Superior temporal gyrus (tissue), 1 donor: ENCODE data around the gene YBX1.

Source experiments
- DNase-seq: peaks from one replicate; pipeline ENCODE4 v3.0.0-alpha.2; 2016; ENCODE audit errors: extremely low spot score

Gene YBX1

GRCh38 chr1:42734201-42735035 is 52.2 kb downstream of the YBX1 start:
- no peak for DNase-seq

DNA sequence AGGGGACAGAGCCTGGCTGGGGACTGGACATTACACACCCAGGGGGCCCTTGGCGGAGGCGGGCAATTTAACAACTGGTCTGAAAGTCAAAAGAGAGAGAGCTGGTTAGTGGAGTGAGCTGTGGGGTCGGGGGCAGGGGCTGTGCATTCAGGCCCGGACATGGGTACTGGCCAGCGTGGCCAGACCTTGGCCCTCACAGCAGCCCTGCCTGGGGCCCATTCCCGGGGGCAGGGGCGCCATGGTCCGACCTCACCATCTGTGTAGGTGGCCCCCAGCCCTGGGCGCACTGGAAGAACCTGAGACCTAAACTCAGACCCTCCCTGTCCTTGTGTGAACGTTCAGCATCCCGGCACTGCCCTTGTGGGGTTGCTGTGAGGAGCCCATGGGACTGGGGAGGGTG is 52.8 kb downstream of the YBX1 start:
- DNase-seq = no peak

DNA sequence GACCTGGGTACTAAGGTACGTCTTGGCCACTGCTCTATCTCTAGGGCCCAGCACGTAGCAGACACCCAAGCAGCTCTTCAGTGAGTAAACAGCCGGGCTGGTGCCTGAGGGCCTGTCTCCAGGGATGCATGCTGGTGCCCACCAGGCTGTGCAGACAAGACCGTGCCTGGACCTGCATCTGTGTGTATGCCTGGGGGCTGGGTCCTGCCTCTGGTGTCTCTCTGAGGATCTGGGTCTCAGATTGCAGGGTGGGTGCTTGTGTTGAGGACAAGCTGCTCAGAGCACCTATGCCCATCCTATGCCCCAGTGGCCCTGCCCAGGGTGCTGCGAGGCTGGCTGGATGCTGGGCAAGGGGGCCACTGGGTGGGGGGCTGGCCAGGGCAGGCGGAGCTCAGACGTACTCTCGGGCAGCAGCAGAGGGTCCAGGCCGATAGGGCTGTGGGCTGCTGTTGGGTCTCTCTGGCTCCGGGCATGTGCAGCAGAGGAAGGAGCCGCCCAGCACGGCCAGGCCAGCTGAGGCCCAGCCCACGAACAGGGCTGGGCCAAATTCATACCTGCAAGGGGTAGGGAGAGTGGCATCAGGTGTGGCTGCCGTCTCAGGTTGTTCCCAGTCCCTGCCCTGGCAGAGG is 53.4 kb downstream of the YBX1 start:
- no peak for DNase-seq

DNA sequence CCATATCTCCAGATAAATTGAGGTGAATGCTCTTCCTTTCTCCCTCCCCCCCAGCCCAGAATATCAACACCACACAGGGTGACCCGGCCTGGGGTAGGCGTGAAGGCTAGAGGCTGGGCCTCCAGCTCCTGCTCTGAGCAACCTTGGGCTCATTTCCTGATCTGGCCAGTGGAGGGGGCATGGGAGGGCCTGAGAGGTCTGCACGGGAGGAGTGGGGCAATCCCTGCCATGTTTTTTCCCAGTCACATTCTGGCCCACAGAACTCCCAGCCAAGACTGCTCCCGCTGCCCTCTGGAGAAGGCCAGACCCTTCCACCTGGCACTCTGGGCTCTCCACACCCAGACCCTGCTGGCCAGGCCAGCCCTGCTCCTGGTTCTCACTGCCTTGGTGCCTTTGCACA is 53.9 kb downstream of the YBX1 start:
- DNase-seq = no peak

DNA sequence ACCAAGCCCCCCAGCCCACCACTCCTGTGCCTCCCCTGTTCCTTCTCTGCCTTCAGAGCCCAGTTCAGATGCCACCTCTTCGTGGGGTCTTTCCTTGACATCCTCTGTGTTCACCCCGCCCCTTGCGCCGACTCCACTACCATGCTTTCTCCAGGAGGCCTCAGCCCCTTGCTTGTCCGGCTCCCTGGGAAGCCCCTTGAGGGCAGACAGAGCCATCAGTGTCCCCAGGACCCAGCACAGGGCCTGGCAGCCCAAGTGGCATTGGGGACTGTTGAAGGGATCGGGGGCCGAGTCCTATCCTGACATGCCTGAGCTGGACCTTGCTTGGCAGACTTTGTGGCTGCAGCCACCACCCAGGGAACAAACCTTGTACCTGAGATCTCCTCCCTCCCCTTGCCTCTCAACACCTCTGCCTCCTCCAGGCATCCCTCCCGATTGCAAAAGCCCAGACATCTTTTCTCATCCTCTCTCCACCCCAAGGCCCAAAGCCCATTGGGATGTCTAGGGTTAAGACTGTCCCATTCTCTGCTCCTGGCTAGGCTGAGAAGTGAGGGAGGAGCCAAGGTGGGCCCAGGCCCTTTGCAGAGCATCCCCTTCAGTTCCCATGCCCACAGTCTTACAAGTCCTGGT is 54.5 kb downstream of the YBX1 start:
- no peak for DNase-seq

DNA sequence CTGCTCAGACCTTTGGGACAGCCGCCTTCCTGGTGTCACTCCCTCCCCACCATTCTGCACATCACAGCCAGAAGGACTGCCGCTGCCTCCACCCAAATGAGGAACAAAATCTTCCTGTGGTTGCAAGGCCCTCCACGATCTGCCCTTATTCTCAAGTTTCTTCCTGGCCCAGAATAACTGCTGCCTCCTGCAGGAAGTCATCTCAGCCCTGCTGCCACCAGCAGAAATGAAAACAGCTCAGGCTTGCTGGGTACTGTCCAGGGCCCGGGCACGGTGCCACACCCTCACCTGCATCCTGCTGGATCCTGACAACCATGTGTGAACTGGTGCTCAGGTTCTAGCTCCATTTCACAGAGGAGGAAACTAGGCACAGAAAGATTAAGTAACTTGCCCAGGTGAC is 55.0 kb downstream of the YBX1 start:
- DNase-seq = no peak

DNA sequence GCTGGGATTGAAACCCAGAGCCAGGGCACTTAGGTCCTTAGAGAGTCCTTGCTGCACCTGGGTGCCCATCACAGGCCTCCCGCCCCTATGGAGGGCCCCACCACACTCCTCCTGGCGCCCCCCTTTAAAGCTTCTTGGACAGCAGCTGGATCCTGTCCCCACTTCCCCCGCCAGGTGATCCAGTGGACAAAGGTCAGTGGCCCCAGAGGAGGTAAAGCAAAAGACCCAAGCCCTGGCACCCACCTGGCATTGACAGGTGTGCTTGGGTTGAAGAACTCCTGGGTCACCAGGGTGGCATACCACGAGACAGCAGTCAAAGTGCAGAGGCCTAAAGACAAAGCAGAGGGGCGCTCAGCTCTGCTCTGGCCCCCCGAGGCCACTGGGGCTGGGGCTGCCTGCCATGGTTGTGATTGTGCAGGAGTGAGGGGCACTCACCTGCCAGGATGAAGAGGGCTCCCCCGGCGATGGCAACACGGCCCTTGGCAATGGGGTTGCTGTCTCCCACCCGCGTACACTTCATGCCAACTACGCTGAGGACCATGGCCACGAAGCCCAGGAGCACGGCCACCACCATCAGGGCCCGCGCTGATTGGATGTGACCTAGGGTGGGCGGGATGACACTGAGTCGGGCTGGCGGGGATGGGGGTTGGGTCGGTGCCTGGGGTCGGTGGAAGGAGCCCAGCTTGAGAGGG is 55.9 kb downstream of the YBX1 start:
- no peak for DNase-seq

DNA sequence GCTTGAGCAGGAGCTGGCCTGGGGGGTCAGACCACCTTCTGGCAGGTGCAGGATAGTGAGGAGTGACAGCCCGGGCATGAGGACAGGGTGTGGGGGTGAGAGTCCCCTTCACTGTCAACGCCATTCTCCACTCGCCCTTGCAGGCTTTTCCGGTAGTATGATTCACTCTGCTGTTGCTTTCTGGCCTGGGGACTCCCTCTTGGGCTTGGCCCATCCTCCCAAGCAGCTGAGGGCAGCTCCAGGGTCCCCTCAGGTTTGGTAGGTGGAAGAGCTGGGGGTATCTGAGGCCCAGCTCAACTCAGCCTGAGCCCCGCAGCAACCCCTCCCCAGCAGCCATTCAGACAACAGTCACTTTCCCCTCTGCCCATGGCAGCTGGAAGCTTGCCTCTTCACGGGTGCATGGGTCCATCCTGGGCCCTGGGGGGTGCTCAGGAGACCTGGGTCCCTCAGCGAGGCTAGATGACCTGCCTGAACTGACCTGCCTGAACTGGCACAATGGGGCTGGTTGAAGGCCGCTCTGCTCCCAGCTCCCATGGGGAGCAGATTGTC is 56.5 kb downstream of the YBX1 start:
- no peak for DNase-seq

GRCh38 chr1:42739753-42740700 is 57.8 kb downstream of the YBX1 start, which contains the start of gene CLDN19:
Gene CLDN19 (minus strand): TSS chr1:42740236. CDS start chr1:42740063, 173 bp downstream.
- DNase-seq = no peak

DNA sequence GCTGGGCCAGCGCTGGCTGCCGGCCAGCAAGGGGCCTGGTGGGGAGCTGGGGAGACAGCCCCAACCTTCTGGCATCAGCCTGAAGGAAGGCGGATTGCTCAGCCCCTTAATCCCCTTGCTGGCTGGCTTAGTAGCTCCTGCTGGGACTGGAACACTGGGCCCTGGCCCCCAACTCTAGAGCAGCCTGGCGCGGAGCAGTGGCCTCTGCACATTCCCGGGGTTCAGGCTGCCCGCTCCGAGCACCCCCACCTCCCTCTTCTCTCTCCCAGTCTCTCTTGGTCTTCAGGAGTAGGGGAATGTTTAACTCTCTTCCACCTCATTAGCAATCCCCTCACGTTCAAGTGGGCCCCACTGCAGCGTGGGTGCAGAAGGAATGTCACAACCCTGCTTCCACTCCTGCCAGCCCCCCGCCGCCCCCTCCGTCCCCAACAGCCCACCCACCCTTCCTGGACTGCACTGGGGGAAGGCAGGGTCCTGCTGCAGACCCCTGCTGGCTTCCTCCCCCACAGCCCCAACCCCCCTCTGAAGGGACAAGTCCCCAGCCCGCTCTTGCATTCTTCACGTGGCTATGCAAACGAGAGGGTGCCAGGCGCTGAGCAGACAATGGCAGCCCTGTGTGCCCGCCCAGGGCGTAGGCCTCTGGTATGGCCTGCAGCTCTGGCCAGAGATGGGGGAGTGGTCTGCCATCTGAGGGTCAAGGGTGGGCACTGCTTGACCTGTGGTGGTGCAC is 58.8 kb downstream of the YBX1 start:
- DNase-seq = no peak

GRCh38 chr1:42741706-42742105 is 59.5 kb downstream of the YBX1 start:
- no peak for DNase-seq

GRCh38 chr1:42742141-42742540 is 59.9 kb downstream of the YBX1 start:
- DNase-seq = no peak

DNA sequence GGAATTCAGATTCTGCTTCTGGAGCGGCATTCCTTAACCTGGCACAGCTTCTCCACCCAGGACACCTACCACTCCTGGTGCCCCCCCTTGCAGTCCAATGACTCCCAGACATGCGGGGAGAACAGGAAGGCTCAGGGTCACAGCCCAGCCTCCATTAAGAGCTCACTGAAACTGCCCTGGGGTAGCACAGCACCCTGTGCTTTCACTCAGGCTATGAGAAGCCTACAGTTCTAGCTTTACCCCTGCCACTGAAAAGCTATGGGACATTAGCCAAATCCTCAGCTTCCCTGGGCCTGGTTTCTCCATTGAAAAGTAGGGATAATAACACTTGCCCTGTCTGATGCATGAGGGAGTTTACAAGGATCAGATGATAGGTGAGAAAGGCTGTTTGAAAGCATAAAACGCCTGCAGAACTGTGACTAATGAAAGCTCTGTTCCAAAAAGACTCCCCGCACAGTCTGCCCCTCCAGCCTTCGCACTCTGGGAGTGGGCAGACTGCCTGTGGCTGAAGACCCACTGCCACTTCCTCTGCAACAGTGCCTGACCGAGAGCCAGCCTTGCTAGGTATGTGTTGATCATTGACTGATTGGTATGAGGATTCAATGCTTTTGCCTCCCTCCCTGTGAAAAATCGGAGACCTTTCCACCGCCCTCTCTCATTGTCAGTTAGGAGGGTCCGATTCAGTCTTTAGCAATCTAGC is 60.5 kb downstream of the YBX1 start:
- DNase-seq = no peak

GRCh38 chr1:42743317-42744147 is 61.3 kb downstream of the YBX1 start:
- DNase-seq = no peak

DNA sequence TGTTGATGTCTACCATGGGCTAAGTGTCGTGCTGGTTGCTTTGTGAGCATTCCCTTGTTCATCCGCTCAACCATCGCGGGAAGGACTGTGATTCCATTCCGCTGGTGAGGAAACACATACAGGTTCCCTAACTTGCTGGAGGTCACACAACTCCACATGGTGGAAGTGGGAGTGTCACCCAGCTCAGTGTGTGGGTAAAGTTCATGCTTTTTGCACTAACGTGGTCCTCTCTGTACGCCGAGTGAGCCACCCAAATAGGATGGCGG is 61.9 kb downstream of the YBX1 start:
- no peak for DNase-seq

DNA sequence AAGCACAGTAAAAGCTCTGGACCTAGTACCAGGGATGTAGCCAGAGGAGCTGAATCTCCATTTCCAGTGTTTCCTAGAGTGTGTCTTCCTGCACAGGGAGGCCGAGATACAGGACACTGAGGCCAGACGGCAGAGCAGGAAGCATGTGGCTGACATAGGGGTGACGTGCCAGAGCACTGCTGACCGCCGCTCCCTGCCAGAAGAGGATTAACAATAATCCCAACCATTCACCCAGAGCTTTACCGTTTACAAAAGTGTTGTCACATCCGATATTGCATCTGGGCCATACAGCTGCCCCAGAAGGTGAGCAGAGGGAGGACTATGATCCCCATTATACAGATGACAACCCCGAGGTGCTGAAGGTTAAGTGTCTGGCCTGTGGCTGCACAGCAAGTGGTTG is 63.6 kb downstream of the YBX1 start:
- DNase-seq = no peak

DNA sequence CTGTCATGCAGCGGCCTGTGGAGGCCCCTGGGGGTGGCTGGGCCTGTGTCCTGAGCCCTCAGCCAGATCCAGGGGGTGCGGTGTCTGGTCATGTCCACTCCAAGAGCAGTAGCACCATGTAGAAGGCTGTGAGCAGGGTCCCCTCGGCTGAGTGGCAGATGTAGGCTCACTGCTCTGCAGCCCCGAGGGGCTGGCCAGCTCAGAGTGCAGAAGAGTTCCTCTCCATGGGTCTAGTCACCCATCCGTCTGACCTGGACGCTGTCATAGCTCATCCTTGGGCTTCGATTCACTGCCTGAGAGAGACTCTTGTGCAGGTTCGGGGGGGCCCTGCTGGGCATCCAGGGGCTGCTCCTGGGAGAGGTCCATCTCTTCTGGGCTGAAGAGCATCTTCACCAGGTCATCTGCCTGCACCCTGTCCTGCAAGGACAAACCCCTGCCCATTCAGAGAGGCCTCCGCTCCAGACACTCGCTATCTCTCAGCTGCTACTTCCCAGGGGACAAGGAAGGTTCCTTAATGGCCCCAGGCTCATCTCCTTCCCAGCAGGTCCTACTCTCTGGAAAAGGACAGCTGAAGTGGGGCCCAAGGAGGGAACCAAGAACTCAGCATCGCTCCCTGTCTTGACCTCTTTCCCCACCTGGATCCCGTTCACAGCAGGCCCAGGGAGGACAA is 64.4 kb downstream of the YBX1 start:
- DNase-seq = no peak

DNA sequence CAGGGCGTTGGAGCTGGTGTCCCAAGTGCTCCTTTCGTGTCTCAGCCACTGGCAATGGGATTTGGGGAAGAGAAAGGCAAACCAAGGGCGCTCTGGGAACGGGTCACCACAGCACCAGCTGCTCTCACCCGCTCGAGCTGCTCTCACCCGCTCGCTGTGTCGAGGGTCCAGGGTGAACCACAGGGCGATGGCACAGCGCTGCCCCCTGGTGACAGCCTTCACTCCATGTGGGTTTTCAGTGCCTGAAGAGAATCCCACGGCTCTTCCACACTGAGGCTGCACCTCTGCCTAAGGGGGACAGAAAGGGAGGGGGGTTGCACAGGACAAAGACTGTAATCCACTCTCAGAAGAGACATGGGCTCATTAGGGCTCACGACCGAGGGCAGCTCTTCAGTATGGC is 64.9 kb downstream of the YBX1 start:
- peak; percentile 59 for DNase-seq
